Mesothelial cell of epicardium (in vitro differentiated cells): ENCODE data around the gene BATF2. TPM values are rescaled to one million over a fixed set of nuclear protein-coding genes. Genes with fewer than 3 reads are reported as not detected.

Experiments
- DNase-seq, 2 experiments: peaks; one replicate each; pipeline ENCODE4 v3.0.0; 2021; ENCODE audit warnings: low spot score in 2 of 2; ENCODE audit not compliant: unreplicated experiment in 2 of 2
- H3K27ac Mint-ChIP-seq: 2 replicates; pipeline ENCODE4 v1.8.0; 2021; ENCODE audit warnings: mixed read lengths
- H3K27me3 Mint-ChIP-seq: 2 replicates; pipeline ENCODE4 v1.8.0; 2021; ENCODE audit warnings: low read depth, mixed read lengths
- H3K36me3 Mint-ChIP-seq: 2 replicates; pipeline ENCODE4 v1.8.0; 2021; ENCODE audit warnings: mixed read lengths
- H3K4me1 Mint-ChIP-seq: 2 replicates; pipeline ENCODE4 v1.8.0; 2021; ENCODE audit warnings: mixed read lengths
- H3K4me3 Mint-ChIP-seq: 2 replicates; pipeline ENCODE4 v1.8.0; 2021; ENCODE audit warnings: mild to moderate bottlenecking, moderate library complexity, mixed read lengths
- H3K9me3 Mint-ChIP-seq: 2 replicates; pipeline ENCODE4 v1.8.0; 2021; ENCODE audit warnings: mixed read lengths
- CTCF ChIP-seq: fragments of 200-600 bp; sonication (generic); IDR thresholded peaks from one replicate; pipeline ENCODE4 v1.5.0; 2021; ENCODE audit warnings: antibody characterized with exemption; ENCODE audit not compliant: unreplicated experiment
- total RNA-seq: library from RNA; stranded (reverse); gene quantifications from 3 replicates; pipeline ENCODE4 v1.2.1, GENCODE V29; 2021

The BATF2 gene
- total RNA-seq, 1 donor from 2014 or later, result 1.7 TPM

DNA sequence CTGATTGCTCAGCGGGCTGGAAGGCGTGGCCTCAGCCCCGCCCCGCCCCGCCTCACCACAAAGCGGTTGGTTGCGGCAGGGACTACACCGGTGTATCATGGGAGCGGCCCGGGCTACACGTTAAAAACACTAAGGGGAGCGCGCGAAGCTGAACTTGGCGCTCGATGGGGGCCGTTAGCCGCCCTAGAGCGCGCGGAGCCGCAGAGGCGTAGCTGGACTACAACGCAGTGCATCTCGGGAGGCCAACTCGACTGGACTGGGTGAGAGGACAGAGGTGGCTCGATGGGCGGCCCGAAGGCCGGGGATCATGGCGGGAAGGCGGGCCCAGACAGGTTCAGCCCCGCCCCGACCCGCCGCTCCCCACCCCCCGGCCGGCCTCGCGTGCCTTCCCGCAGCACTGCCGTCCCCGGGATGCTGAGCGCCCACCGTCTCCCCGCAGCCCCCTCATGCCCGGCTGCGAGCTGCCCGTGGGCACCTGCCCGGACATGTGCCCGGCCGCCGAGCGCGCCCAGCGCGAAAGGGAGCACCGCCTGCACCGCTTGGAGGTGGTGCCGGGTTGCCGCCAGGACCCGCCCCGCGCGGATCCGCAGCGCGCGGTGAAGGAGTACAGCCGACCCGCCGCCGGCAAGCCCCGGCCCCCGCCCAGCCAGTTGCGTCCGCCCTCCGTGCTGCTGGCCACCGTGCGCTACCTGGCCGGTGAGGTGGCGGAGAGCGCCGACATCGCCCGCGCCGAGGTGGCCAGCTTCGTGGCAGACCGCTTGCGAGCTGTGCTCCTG is 44.3 kb upstream of the BATF2 start, which contains the start of gene SAC3D1:
SAC3D1 (plus strand) TSS at position 364 of the 776 bp plus-strand sequence; CDS start at position 447, 83 bp downstream.
- Mint-ChIP-seq H3K36me3 (peaks cover 3% of the 10 kb centered on the region), H3K9me3 (no peaks in the 10 kb centered on the region), H3K27ac (peak within 1 kb of the TSS; percentile 95), H3K4me1 (peaks cover 14% of the 10 kb centered on the region), H3K4me3 (peak within 1 kb of the TSS; percentile 88), H3K27me3 (no peaks in the 10 kb centered on the region)
- DNase-seq, result peak; percentile 82 to 84
- TF ChIP-seq CTCF, result no peak

DNA sequence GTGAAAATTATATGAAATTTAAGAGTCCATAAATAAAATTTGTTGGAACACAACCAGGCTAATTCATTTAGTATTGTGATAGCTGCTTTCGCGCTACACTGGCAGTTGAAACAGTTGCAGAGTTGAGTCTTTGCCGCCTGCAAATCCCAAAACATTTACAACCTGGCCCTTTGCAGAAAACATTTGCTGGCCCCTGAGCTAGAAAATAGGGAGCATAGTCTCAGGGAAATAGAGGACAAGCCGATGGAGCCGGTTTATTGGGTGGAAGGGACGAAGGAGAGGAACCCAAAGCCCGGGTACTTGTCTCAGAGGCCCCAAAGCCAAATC is 43.7 kb upstream of the BATF2 start:
- peaks cover 5% of the 10 kb centered on the region for H3K36me3 Mint-ChIP-seq
- peak overlapping the region; percentile 95 for H3K27ac Mint-ChIP-seq
- peak overlapping the region; percentile 88 for H3K4me3 Mint-ChIP-seq
- no peak for DNase-seq
- peaks cover 14% of the 10 kb centered on the region for H3K4me1 Mint-ChIP-seq
- no peaks in the 10 kb centered on the region for H3K27me3 Mint-ChIP-seq
- no peaks in the 10 kb centered on the region for H3K9me3 Mint-ChIP-seq
- TF ChIP-seq CTCF, result no peak

DNA sequence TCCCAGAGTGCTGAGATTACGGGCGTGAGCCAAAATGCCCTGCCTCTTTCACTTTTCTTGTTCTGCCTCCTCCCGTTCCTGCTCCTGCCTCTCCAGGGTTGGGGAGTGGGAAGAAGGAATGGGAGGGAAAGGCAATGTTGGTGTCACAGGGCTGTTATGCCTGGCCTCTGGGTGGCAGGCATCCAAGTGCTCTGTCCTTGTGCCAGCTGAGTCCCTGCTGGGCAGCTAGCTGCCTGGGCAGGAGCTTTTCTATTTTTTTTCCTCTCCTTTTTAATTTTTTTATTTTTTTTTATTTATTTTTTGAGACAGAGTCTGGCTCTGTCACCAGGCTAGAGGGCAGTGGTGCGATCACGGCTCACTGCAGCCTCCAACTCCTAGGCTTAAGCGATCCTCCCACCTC is 40.2 kb upstream of the BATF2 start:
- no peaks in the 10 kb centered on the region for H3K27me3 Mint-ChIP-seq
- no peak for DNase-seq
- no peaks in the 10 kb centered on the region for H3K9me3 Mint-ChIP-seq
- no peak for TF ChIP-seq CTCF
- peaks cover 7% of the 10 kb centered on the region for H3K36me3 Mint-ChIP-seq
- no peak overlapping the region for H3K27ac Mint-ChIP-seq
- peaks cover 6% of the 10 kb centered on the region for H3K4me1 Mint-ChIP-seq
- H3K4me3 Mint-ChIP-seq, result no peak overlapping the region

GRCh38 chr11:65035579-65035978 is 38.8 kb upstream of the BATF2 start:
- Mint-ChIP-seq H3K36me3 (peaks cover 7% of the 10 kb centered on the region), H3K4me3 (no peak overlapping the region), H3K9me3 (no peaks in the 10 kb centered on the region), H3K27ac (no peak overlapping the region), H3K4me1 (peaks cover 1% of the 10 kb centered on the region), H3K27me3 (no peaks in the 10 kb centered on the region)
- DNase-seq, result no peak
- no peak for TF ChIP-seq CTCF

GRCh38 chr11:65034423-65034822 is 37.7 kb upstream of the BATF2 start:
- no peaks in the 10 kb centered on the region for H3K27me3 Mint-ChIP-seq
- no peak for TF ChIP-seq CTCF
- H3K27ac Mint-ChIP-seq, result no peak overlapping the region
- H3K36me3 Mint-ChIP-seq, result peaks cover 7% of the 10 kb centered on the region
- no peaks in the 10 kb centered on the region for H3K9me3 Mint-ChIP-seq
- no peak overlapping the region for H3K4me3 Mint-ChIP-seq
- H3K4me1 Mint-ChIP-seq, result no peaks in the 10 kb centered on the region
- no peak for DNase-seq
